Metanephros (tissue), 2 donors: Measurements from ENCODE around the gene CADM1. TPM values are rescaled to one million over a fixed set of nuclear protein-coding genes. Genes with fewer than 3 reads are reported as not detected.

ENCODE experiments used
- small RNA-seq: library from RNA; depleted of rRNA; stranded (forward); fragments of <200 nt; gene quantifications from one replicate; pipeline ENCODE3, GENCODE V24; 2014; ENCODE audit warnings: low replicate concordance
- total RNA-seq: library from RNA; depleted of rRNA; stranded (reverse); fragments of >200 nt; gene quantifications from one replicate; pipeline ENCODE4 v1.2.3, GENCODE V29; 2014

CADM1 gene
- total RNA-seq = 104 TPM

GRCh38 chr11:115504276-115505158, at the start of gene CADM1:
Gene CADM1 (minus strand): TSS chr11:115504415.

Small RNA genes within 50 kb of the gene (small RNA-seq; reads per million reads assigned to genes)
- gene RF01293 = not detected
